ACC112 (cell line): Measurements from ENCODE around the gene PLEKHG4B.
"Not testable (repeated sequence)": the region's sequence is repeated elsewhere in the genome, so short reads cannot be mapped to it uniquely, and the experiment has no call there.

Experiments
- H2AFZ ChIP-seq: fragments of 200-600 bp; sonication (generic); one replicate; pipeline ENCODE4 v1.6.0; 2017; ENCODE audit warnings: antibody characterized with exemption, low read length; ENCODE audit not compliant: unreplicated experiment
- H3K27ac ChIP-seq: fragments of 200-600 bp; sonication (generic); 2 replicates; pipeline ENCODE4 v1.5.1; 2014; ENCODE audit warnings: low read depth, mild to moderate bottlenecking, antibody characterized with exemption, low read length, moderate library complexity
- H3K27me3 ChIP-seq: fragments of 200-600 bp; sonication (generic); 2 replicates; pipeline ENCODE4 v1.6.1; 2014; ENCODE audit warnings: mild to moderate bottlenecking, antibody characterized with exemption, low read length, moderate library complexity, mixed read lengths; ENCODE audit not compliant: insufficient read depth
- H3K36me3 ChIP-seq: fragments of 200-600 bp; sonication (generic); 2 replicates; pipeline ENCODE4 v1.6.1; 2016; ENCODE audit warnings: mild to moderate bottlenecking, antibody characterized with exemption, low read length, moderate library complexity, mixed read lengths; ENCODE audit not compliant: insufficient read depth
- H3K4me1 ChIP-seq: fragments of 200-600 bp; sonication (generic); one replicate; pipeline ENCODE4 v1.6.1; 2016; ENCODE audit warnings: low read length, mixed read lengths; ENCODE audit not compliant: insufficient read depth, unreplicated experiment, control insufficient read depth
- H3K4me3 ChIP-seq: fragments of 200-600 bp; sonication (generic); 2 replicates; pipeline ENCODE4 v1.5.1; 2014; ENCODE audit warnings: mild to moderate bottlenecking, low read depth, low read length
- H3K79me2 ChIP-seq: fragments of 200-600 bp; sonication (generic); one replicate; pipeline ENCODE4 v1.6.0; 2016; ENCODE audit warnings: low read length; ENCODE audit not compliant: control insufficient read depth, unreplicated experiment, insufficient read depth

The PLEKHG4B gene

DNA sequence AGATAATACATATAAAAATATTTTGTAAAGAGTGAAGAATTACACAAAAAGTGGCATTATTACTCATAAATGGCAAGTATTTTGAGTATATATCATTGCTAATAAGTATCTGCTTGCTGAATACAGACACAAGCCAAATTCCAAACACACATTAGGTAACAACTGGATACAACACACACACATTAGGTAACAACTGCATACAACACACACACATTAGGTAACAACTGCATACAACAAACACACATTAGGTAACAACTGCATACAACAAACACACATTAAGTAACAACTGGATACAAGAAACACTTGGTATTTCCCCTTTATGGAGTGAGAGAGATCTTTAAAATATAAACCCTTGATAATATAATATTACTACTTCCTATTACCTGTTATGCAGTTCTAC lies 112.5 kb downstream of the PLEKHG4B start:
- peaks cover 41% of the 10 kb centered on the region for H3K79me2 ChIP-seq
- H3K27me3 ChIP-seq = no peaks in the 10 kb centered on the region
- H3K4me3 ChIP-seq = no peak overlapping the region
- H2AFZ ChIP-seq = no peak overlapping the region
- no peaks in the 10 kb centered on the region for H3K36me3 ChIP-seq
- peaks cover 13% of the 10 kb centered on the region for H3K4me1 ChIP-seq
- no peak overlapping the region for H3K27ac ChIP-seq

DNA sequence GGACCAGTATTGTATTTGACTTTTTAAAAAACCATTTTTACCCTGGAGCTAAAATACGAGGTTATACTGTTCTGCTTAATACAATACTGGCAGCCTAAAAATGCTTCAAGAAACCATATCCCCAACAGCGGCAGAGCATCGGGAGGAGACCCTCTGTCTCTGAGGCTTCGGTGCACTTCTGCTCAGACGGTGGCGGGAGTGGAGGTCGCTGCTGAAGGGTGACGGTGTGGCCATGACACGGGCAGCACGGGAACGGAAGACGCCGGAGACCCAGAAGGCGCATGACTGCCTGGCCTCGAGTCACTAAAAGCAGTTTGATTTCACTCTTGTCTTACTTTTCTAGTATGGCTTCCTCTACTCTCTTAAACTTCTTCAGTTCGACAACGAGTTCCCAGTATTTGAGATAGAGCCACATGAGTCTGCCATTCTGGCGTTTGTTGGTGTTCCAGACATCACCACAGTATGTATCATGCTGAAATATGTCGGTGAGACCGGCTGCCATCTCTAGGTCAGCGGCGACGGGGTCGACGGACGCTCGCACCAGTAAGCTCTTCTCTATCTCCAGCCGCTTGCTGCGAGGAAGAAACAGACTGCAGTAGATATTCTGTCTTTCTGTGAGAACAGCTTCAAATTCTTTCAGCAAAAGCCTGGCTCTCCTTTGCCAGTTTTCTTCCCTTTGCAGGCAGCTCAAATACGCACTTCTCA lies 113.2 kb downstream of the PLEKHG4B start:
- Histone ChIP-seq H2AFZ (no peak overlapping the region), H3K36me3 (no peaks in the 10 kb centered on the region), H3K4me1 (peaks cover 13% of the 10 kb centered on the region)

DNA sequence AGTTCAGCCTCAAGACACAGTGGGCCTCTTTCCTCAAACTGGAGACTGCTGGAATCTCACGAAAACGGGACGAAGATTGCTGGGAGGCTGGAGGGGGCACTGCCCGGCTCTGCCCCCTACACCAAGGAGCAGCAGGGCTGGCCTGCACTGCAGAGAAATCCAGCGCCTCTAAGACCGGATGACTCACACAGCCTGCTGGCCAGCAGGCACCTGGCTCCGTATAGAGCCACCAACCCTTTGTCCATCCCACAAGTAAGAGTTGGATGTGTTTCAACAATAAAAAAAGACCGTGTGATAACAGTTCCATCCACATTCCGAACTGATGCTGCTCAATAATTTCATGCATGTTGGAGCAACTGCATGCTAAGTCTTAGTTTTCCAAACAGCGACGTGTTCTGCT lies 114.4 kb downstream of the PLEKHG4B start:
- H2AFZ ChIP-seq = no peak overlapping the region
- H3K4me3 ChIP-seq = no peak overlapping the region
- H3K27me3 ChIP-seq = no peaks in the 10 kb centered on the region
- H3K4me1 ChIP-seq = peaks cover 13% of the 10 kb centered on the region
- peaks cover 51% of the 10 kb centered on the region for H3K79me2 ChIP-seq
- H3K36me3 ChIP-seq = no peaks in the 10 kb centered on the region
- H3K27ac ChIP-seq = no peak overlapping the region

More for the DNA sequence above, 113.2 kb downstream of the PLEKHG4B start:
- peaks cover 48% of the 10 kb centered on the region for H3K79me2 ChIP-seq
- no peaks in the 10 kb centered on the region for H3K27me3 ChIP-seq
- no peak overlapping the region for H3K27ac ChIP-seq
- no peak overlapping the region for H3K4me3 ChIP-seq

DNA sequence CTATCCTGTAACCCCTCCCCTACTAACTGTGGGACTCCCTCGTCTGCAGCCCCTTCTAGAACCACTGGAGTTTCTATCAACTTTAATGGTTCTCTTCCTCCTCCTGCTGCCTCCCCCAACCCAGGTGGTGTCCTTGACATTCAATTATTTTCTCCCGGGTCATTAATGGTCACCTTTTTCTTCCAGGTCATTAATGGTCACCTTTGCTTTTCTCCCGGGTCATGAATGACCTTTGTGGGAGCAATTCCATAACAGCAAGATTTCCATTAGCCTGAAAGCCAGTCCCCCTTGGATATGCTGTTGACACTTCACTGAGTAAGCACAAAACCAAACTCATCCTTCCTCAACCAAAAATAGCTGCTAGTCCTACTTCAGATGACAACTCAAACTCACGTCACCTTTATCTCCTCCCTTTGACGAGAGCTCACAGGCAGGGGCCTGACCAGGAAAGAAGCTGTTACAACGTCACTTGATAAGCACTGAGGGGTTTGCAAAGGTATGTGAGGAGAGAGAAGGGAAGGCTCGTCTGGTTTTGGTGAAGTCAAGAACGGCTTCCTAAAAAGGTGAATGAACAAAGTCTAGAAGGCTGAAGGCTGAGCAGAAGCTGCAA lies 115.1 kb downstream of the PLEKHG4B start:
- Histone ChIP-seq H3K27ac (no peak overlapping the region), H3K27me3 (no peaks in the 10 kb centered on the region), H3K4me3 (no peak overlapping the region), H3K79me2 (peaks cover 51% of the 10 kb centered on the region), H2AFZ (no peak overlapping the region), H3K36me3 (no peaks in the 10 kb centered on the region), H3K4me1 (peaks cover 13% of the 10 kb centered on the region)

DNA sequence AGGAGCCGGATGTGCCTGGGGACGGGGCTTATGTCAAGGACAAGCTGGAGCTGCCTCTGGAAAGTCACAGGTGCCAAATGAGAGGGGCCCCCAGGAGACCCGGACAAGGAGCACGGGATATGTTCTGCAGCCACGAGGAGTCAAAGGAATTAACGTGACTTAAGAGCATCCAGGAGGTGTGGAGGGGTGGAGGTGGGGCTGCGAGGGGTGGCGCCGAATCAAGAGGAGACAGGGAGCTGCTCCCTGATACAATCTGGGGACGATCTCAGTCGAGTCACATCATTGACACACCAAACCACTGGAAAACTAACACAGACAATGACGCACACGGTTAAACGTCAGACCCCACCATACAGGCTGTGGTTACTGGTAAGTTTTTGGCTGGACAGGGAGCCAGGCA lies 115.6 kb downstream of the PLEKHG4B start:
- no peak overlapping the region for H3K27ac ChIP-seq
- H3K4me3 ChIP-seq = no peak overlapping the region
- no peaks in the 10 kb centered on the region for H3K36me3 ChIP-seq
- H2AFZ ChIP-seq = no peak overlapping the region
- H3K27me3 ChIP-seq = no peaks in the 10 kb centered on the region
- peaks cover 49% of the 10 kb centered on the region for H3K79me2 ChIP-seq
- H3K4me1 ChIP-seq = peaks cover 13% of the 10 kb centered on the region

DNA sequence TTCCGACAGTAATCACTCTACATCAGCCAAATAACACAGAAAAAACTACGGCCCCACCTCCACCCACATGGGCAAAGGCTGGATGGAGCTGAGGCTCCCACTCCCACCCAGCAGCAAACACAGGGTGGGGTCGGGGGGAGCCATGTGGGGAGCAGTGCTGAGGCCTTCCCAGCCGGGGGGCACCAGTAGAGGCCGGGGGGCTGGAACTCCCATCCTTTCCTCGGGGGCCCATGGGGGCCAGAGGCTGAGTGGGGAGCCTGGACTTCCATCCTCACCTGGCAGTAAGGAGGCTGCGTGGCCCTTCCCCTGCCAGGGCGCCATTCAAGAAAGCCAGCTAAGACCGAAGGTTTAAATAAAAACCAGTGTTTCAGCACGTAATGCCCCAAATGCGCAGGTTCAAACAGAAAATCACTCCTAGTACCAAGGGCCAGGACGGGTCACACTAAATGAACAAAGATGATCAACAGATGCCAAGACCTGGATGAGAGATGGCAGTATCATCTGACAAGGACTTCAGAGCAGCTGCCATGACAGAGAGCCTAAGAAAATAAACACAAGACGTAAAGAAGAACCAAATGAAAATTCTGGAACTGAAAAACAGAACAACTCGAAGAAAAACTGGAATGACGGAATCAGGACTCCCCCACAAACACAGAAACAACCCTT lies 116.6 kb downstream of the PLEKHG4B start:
- Histone ChIP-seq H2AFZ (no peak overlapping the region), H3K27ac (no peak overlapping the region), H3K36me3 (0 out of 2 replicates have a peak, but pooled peaks cover under 1% of the 10 kb centered on the region), H3K4me3 (no peak overlapping the region), H3K27me3 (no peaks in the 10 kb centered on the region), H3K4me1 (peaks cover 13% of the 10 kb centered on the region), H3K79me2 (peaks cover 52% of the 10 kb centered on the region)

DNA sequence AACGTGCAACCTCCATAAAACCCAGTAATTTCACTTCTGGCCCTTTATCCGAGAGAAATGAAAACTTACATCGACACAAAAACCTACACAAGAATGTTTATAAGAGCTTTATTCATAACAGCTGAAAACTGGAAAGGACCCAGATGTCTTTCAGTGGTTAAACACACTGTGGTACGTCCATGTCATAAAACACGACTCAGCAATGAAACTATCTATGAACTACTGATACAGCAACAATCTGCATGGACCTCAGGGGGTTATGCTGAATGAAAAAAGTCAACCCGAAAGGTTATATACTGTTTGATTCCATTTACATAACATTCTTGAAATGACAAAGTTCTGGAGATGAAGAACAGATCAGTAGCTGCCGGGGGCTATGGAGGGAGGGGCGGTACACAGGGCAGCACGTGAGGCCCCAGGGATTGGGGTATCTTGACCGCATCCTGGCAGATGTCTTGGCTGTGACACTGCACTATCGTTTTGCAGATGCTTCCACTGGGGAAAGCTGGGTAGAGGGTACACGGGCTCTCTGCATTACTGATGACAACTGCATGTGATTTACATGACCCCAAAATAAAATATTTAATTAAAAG lies 121.9 kb downstream of the PLEKHG4B start:
- H2AFZ ChIP-seq = no peak overlapping the region
- peaks cover 47% of the 10 kb centered on the region for H3K79me2 ChIP-seq
- H3K4me1 ChIP-seq = peaks cover 8% of the 10 kb centered on the region

DNA sequence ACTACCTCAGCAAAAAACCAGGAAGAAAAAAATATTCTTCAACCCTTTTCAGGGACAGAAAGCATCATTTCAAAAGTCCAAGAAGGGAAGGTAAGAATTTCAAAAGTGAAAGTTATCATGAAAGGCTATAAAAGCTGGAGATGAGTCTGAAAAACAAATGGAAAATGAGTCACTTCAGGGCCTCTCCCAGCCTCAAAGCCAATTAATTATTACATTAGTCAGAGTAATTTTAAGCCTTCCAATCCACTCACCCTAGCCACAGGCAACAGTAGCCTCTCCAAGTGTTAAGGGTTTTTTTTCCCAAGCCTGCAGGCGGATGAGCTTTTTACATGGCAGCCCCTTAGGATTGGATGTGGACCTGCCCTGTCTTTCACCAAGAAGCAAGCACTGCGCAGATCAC lies 123.3 kb downstream of the PLEKHG4B start:
- not testable (repeated sequence) for H3K27me3 ChIP-seq, H3K36me3 ChIP-seq, H2AFZ ChIP-seq, H3K4me1 ChIP-seq
- Histone ChIP-seq H3K27ac (peak overlapping the region; percentile 64), H3K79me2 (peaks cover 52% of the 10 kb centered on the region), H3K4me3 (peak overlapping the region; percentile 63; the same call in 1 of the 2 replicates)

More for the DNA sequence above, 121.9 kb downstream of the PLEKHG4B start:
- Histone ChIP-seq H3K27ac (no peak overlapping the region), H3K36me3 (peaks cover 7% of the 10 kb centered on the region; the same call in 1 of the 2 replicates), H3K4me3 (no peak overlapping the region), H3K27me3 (no peaks in the 10 kb centered on the region)

DNA sequence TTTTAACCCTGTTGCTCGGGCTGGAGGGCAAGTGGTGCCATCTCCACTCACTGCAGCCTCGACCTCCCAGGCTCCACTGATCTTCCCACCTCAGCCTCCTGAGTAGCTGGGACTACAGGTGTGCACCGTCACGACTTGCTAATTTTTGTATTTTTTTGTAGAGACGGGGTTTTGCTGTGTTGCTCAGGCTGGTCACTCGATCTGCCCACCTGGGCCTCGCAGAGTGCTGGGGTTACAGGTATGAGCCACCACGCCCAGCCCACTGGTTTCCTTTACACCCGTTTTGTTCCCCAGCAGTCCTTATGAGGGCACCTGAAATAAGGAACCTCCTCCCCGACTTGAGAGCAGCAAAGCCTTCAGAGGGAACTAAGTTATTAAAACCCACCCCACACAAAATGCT lies 124.1 kb downstream of the PLEKHG4B start:
- not testable (repeated sequence) for H3K27me3 ChIP-seq, H3K27ac ChIP-seq, H3K4me3 ChIP-seq, H2AFZ ChIP-seq, H3K36me3 ChIP-seq
- Histone ChIP-seq H3K4me1 (peaks cover 15% of the 10 kb centered on the region), H3K79me2 (peaks cover 58% of the 10 kb centered on the region)

DNA sequence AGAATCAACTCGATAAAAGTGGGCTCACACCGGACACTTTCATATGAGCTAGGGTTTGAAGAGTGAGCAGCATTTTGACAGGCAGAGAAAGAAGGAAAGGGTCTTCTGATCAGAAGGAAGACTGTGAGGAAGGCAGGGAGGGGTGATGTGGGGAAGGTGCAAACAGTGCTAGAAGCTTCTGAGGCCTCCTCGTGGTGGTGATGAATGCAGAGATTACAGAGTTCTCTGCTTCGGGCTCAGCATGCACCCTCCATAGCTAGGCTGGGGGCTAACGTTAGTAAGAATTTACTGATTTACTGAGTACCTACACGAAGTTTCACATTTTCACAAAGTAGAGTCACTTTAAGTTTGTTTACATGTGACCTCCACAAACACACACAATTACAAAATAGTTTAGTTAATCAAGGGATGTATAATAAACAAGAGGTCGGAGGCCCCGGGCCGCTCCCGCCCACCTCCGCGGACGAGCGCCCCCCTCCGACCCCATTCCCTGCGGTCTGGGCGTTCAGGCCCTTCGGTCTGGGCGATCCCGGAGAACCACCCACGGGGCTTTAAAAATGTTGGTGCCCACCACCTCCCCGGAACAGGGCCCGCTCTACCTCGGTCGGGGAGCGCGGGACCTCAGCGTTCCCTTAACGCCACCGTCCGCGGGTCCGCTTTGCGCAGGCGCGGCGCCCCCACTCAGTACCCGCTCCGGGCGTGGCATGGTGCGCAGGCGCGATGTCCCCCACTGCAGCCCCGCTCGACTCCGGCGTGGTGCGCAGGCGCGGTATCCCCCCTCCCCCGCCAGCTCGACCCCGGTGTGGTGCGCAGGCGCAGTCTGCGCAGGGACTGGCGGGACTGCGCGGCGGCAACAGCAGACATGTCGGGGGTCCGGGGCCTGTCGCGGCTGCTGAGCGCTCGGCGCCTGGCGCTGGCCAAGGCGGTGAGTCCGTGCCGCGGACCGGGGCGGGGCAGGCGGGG lies 125.8 kb downstream of the PLEKHG4B start, which contains the start of the genes CCDC127 and SDHA:
Gene CCDC127 (minus strand): TSS at position 660 of the 963 bp plus-strand sequence. CDS start 1,304 bp downstream, outside the sequence.
Gene SDHA (plus strand): TSS at position 827 of the 963 bp plus-strand sequence. CDS start 36 bp downstream, at position 863.
- not testable (repeated sequence) for H3K27me3 ChIP-seq, H3K36me3 ChIP-seq
- H3K4me1 ChIP-seq = peaks cover 25% of the 10 kb centered on the region
- H3K79me2 ChIP-seq = peaks cover 75% of the 10 kb centered on the region
- peak within 1 kb of the TSS; percentile 52 for H3K27ac ChIP-seq
- peak within 1 kb of the TSS; percentile 87 for H2AFZ ChIP-seq
- peak within 1 kb of the TSS; percentile 84 for H3K4me3 ChIP-seq
